Natural killer cell (primary cell): Measurements from ENCODE around the gene TRIP12. TPM values are rescaled to one million over a fixed set of nuclear protein-coding genes. Genes with fewer than 3 reads are reported as not detected.
"Not testable (repeated sequence)": the region's sequence is repeated elsewhere in the genome, so short reads cannot be mapped to it uniquely, and the experiment has no call there.

Source experiments
- ATAC-seq, 3 donors: fragments of 150-1000 bp in 2 of 3; fragments of 200-7000 bp in 1 of 3; cut with Tn5 transposase; 1 replicate in 1 of 3; 2 replicates in 2 of 3; pipeline ENCODE4 v1.10.0; 2021; ENCODE audit warnings: mild to moderate bottlenecking in 2 of 3, moderate library complexity in 2 of 3
- DNase-seq, 2 donors: peaks; one replicate each; pipeline versions ENCODE4 v3.0.0 to v3.0.0-alpha.2; 2013 to 2021; ENCODE audit warnings: mixed read lengths in 1 of 2
- H3K27ac ChIP-seq: one replicate; pipeline ENCODE4 v1.5.1; 2013; ENCODE audit warnings: mild to moderate bottlenecking, low read length
- H3K27me3 ChIP-seq: one replicate; pipeline ENCODE4 v1.6.1; 2013; ENCODE audit warnings: low read length; ENCODE audit not compliant: control insufficient read depth, insufficient read depth
- H3K36me3 ChIP-seq: one replicate; pipeline ENCODE4 v1.6.1; 2013; ENCODE audit warnings: low read length; ENCODE audit not compliant: control insufficient read depth, insufficient read depth
- H3K4me1 ChIP-seq: one replicate; pipeline ENCODE4 v1.6.1; 2013; ENCODE audit warnings: low read length; ENCODE audit not compliant: control insufficient read depth, insufficient read depth
- H3K4me3 ChIP-seq: one replicate; pipeline ENCODE4 v1.5.1; 2013; ENCODE audit warnings: low read length
- H3K9me3 ChIP-seq: one replicate; pipeline ENCODE4 v1.6.1; 2013; ENCODE audit warnings: low read length; ENCODE audit not compliant: control insufficient read depth, insufficient read depth
- H3K27ac Mint-ChIP-seq, 2 donors: one replicate each; pipeline ENCODE4 v1.8.0; 2022; ENCODE audit warnings: mild to moderate bottlenecking in 2 of 2, mixed read lengths in 2 of 2, moderate library complexity in 1 of 2
- H3K27me3 Mint-ChIP-seq, 2 donors: one replicate each; pipeline ENCODE4 v1.8.0; 2022; ENCODE audit warnings: low read depth in 2 of 2, mixed read lengths in 2 of 2
- H3K36me3 Mint-ChIP-seq: one replicate; pipeline ENCODE4 v1.8.0; 2022; ENCODE audit warnings: mixed read lengths
- H3K4me1 Mint-ChIP-seq, 2 donors: one replicate each; pipeline ENCODE4 v1.8.0; 2022; ENCODE audit warnings: mixed read lengths in 2 of 2
- H3K4me3 Mint-ChIP-seq: one replicate; pipeline ENCODE4 v1.8.0; 2022; ENCODE audit warnings: mild to moderate bottlenecking, moderate library complexity, mixed read lengths
- H3K9me3 Mint-ChIP-seq, 2 donors: one replicate each; pipeline ENCODE4 v1.8.0; 2022; ENCODE audit warnings: mixed read lengths in 2 of 2
- WGBS: methylation state at CpG from one replicate; pipeline ENCODE4 v1.1.7; 2013; ENCODE audit warnings: missing lambda C conversion rate; ENCODE audit not compliant: insufficient coverage; 5-methylcytosine and 5-hydroxymethylcytosine counted together
- intact Hi-C: fragments of 100-400 bp; cut with micrococcal nuclease; formaldehyde crosslinking; loops from one replicate; pipeline ENCODE4 v1.14.2; 2022
- total RNA-seq, 4 donors: library from RNA; stranded (reverse); fragments of 120-200 nt in 1 of 4; gene quantifications; one replicate each; pipeline versions ENCODE4 v1.2.3 to v1.2.4, GENCODE V29; 2013 to 2022
- TF ChIP-seq, protein P1 (sequence below): fragments of 200-600 bp; IDR thresholded peaks from one replicate; pipeline ENCODE4 v1.8.0; 2022; ENCODE audit warnings: antibody characterized with exemption

The TRIP12 gene
- total RNA-seq, 3 donors from 2014 or later (not counting 1 experiment from before 2014, with no cell fraction given), result 295 to 351 (median 325) TPM

GRCh38 chr2:229835596-229836283, 86.1 kb downstream of the TRIP12 start:
- no peaks in the 10 kb centered on the region for H3K4me1 ChIP-seq
- 100% methylated on average over 1 of the region's 3 CpGs for WGBS
- intact Hi-C loops, result no loop called here
- Mint-ChIP-seq H3K27ac (peak overlapping the region; percentile 66 to 73), H3K27me3 (no peaks in the 10 kb centered on the region), H3K4me3 (no peak overlapping the region), H3K4me1 (peaks cover 45 to 67% of the 10 kb centered on the region in 2 donors), H3K36me3 (no peaks in the 10 kb centered on the region), H3K9me3 (no peaks in the 10 kb centered on the region)
- TF ChIP-seq, protein P1, sequence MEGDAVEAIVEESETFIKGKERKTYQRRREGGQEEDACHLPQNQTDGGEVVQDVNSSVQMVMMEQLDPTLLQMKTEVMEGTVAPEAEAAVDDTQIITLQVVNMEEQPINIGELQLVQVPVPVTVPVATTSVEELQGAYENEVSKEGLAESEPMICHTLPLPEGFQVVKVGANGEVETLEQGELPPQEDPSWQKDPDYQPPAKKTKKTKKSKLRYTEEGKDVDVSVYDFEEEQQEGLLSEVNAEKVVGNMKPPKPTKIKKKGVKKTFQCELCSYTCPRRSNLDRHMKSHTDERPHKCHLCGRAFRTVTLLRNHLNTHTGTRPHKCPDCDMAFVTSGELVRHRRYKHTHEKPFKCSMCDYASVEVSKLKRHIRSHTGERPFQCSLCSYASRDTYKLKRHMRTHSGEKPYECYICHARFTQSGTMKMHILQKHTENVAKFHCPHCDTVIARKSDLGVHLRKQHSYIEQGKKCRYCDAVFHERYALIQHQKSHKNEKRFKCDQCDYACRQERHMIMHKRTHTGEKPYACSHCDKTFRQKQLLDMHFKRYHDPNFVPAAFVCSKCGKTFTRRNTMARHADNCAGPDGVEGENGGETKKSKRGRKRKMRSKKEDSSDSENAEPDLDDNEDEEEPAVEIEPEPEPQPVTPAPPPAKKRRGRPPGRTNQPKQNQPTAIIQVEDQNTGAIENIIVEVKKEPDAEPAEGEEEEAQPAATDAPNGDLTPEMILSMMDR, result no peak
- H3K36me3 ChIP-seq, result peaks cover 35% of the 10 kb centered on the region
- ATAC-seq (peak; percentile 36 to 60 (median 48)), DNase-seq (peak in 1 of 2 donors; percentile 71)
- no peak overlapping the region for H3K27ac ChIP-seq
- no peaks in the 10 kb centered on the region for H3K27me3 ChIP-seq
- H3K4me3 ChIP-seq, result no peak overlapping the region
- H3K9me3 ChIP-seq, result no peaks in the 10 kb centered on the region

DNA sequence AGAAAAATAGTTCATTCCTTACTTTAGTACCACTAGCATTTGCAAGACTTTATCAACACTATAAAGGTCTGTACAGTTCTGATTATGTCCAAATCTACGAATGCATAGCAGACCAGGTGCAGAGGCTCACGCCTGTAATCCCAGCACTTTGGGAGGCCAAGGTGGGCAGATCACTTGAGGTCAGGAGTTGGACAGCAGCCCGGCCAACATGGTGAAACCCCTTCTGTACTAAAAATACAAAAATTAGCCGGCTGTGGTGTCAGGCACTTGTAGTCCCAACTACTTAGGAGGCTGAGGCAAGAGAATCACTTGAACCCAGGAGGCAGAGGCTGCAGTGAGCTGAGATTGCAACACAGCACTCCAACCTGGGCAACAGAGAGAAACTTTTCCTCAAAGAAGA, 87.4 kb downstream of the TRIP12 start:
- intact Hi-C loops, H3K36me3 Mint-ChIP-seq, H3K27ac Mint-ChIP-seq, H3K4me3 Mint-ChIP-seq, DNase-seq, H3K4me3 ChIP-seq, H3K27ac ChIP-seq, H3K27me3 ChIP-seq, H3K4me1 ChIP-seq, ATAC-seq, H3K9me3 Mint-ChIP-seq, H3K9me3 ChIP-seq, H3K27me3 Mint-ChIP-seq: not testable (repeated sequence)
- peaks cover 45 to 67% of the 10 kb centered on the region in 2 donors for H3K4me1 Mint-ChIP-seq
- H3K36me3 ChIP-seq, result peaks cover 40% of the 10 kb centered on the region
- 92% methylated on average over 4 of the region's 4 CpGs for WGBS

- Mint-ChIP-seq H3K4me1 (peaks cover 37 to 57% of the 10 kb centered on the region in 2 donors), H3K27ac (peak overlapping the region; percentile 54 to 80), H3K27me3 (no peaks in the 10 kb centered on the region), H3K4me3 (no peak overlapping the region), H3K9me3 (no peaks in the 10 kb centered on the region), H3K36me3 (no peaks in the 10 kb centered on the region)
- peak in 2 of 3 donors; percentile 32 to 49 for ATAC-seq
- H3K36me3 ChIP-seq, result peaks cover 50% of the 10 kb centered on the region
- H3K27me3 ChIP-seq, result no peaks in the 10 kb centered on the region
- H3K9me3 ChIP-seq, result no peaks in the 10 kb centered on the region
- DNase-seq, result no peak
- WGBS, result 86% methylated on average over 1 of the region's 2 CpGs
- H3K27ac ChIP-seq, result no peak overlapping the region
- H3K4me3 ChIP-seq, result no peak overlapping the region
- TF ChIP-seq, protein P1, result no peak
- intact Hi-C loops, result no loop called here
- no peaks in the 10 kb centered on the region for H3K4me1 ChIP-seq
These were observed 89.3 kb downstream of the TRIP12 start for GRCh38 chr2:229832510-229832898.

GRCh38 chr2:229831805-229832509, 89.9 kb downstream of the TRIP12 start:
- Histone ChIP-seq H3K27ac (no peak overlapping the region), H3K4me3 (no peak overlapping the region), H3K27me3 (no peaks in the 10 kb centered on the region), H3K9me3 (no peaks in the 10 kb centered on the region), H3K36me3 (peaks cover 51% of the 10 kb centered on the region), H3K4me1 (no peaks in the 10 kb centered on the region)
- WGBS, result 100% methylated on average over 2 of the region's 3 CpGs
- no peaks in the 10 kb centered on the region for H3K36me3 Mint-ChIP-seq
- peaks cover 35 to 52% of the 10 kb centered on the region in 2 donors for H3K4me1 Mint-ChIP-seq
- no peaks in the 10 kb centered on the region for H3K27me3 Mint-ChIP-seq
- ATAC-seq (no peak), DNase-seq (no peak)
- intact Hi-C loops, result no loop called here
- TF ChIP-seq, protein P1, result no peak
- H3K4me3 Mint-ChIP-seq, result no peak overlapping the region
- H3K9me3 Mint-ChIP-seq, result no peaks in the 10 kb centered on the region
- H3K27ac Mint-ChIP-seq, result peak overlapping the region; percentile 54 to 80
